ENCODE measurements around the gene PCBP4. TPM values are rescaled to one million over a fixed set of nuclear protein-coding genes. Genes with fewer than 3 reads are reported as not detected.

The PCBP4 gene
- total RNA-seq, 4 donors from 2014 or later: 22.4 to 382 (median 63.6) TPM

GRCh38 chr3:51935886-51936755 lies 31.1 kb downstream of the PCBP4 start:
- H3K4me3 ChIP-seq: no peak overlapping the region
- TF ChIP-seq POLR2A (IDR thresholded peaks at IDR 0.05): no peak
- no peak for TF ChIP-seq POLR2AphosphoS5 (IDR thresholded peaks at IDR 0.05)
- no peak for TF ChIP-seq EP300 (IDR thresholded peaks at IDR 0.05; ENCODE audit: low read depth)
- TF ChIP-seq CTCF (IDR thresholded peaks at IDR 0.05): no peak
- in situ Hi-C loops (cut with MboI; ENCODE audit: low pct_ligation_motif_present in 1 of 4, low pct_unique_long_range_greater_than_20kb in 1 of 4, low sequenced_read_pairs in 3 of 4): no loop called here
- intact Hi-C loops (cut with DNase I; ENCODE audit: low total_unique reads): no loop called here
- no peak for DNase-seq
- H3K27ac ChIP-seq: no peak overlapping the region
- H3K9me3 ChIP-seq: no peaks in the 10 kb centered on the region
- peaks cover 12 to 14% (median 12%) of the 10 kb centered on the region in 4 donors for H3K4me1 ChIP-seq
- H3K36me3 ChIP-seq: peaks cover 0 to 23% (median 7%) of the 10 kb centered on the region in 4 donors
- WGBS, 2 donors (ENCODE audit: low coverage in 1 of 2): 92 to 97% methylated on average over 5 to 25 of the region's 25 CpGs
- no peaks in the 10 kb centered on the region for H3K27me3 ChIP-seq

GRCh38 chr3:51934991-51935885 lies 32.0 kb downstream of the PCBP4 start:
- H3K36me3 ChIP-seq: peaks cover 0 to 23% (median 7%) of the 10 kb centered on the region in 4 donors
- no peak overlapping the region for H3K4me3 ChIP-seq
- H3K4me1 ChIP-seq: peaks cover 3 to 5% (median 4%) of the 10 kb centered on the region in 4 donors
- no peaks in the 10 kb centered on the region for H3K27me3 ChIP-seq
- H3K27ac ChIP-seq: no peak overlapping the region
- in situ Hi-C loops (cut with MboI; ENCODE audit: low pct_ligation_motif_present in 1 of 4, low pct_unique_long_range_greater_than_20kb in 1 of 4, low sequenced_read_pairs in 3 of 4): no loop called here
- DNase-seq: no peak
- WGBS, 2 donors (ENCODE audit: low coverage in 1 of 2): 88 to 94% methylated on average over 3 to 28 of the region's 28 CpGs
- TF ChIP-seq EP300 (IDR thresholded peaks at IDR 0.05; ENCODE audit: low read depth): no peak
- TF ChIP-seq POLR2AphosphoS5 (IDR thresholded peaks at IDR 0.05): no peak
- no peak for TF ChIP-seq POLR2A (IDR thresholded peaks at IDR 0.05)
- no peak for TF ChIP-seq CTCF (IDR thresholded peaks at IDR 0.05)
- H3K9me3 ChIP-seq: no peaks in the 10 kb centered on the region
- intact Hi-C loops (cut with DNase I; ENCODE audit: low total_unique reads): no loop called here

- no peak for DNase-seq
- 94% methylated on average over 11 of the region's 11 CpGs; no CpG with 5 or more reads in 1 of the 2 donors for WGBS, 2 donors (ENCODE audit: low coverage in 1 of 2)
- Histone ChIP-seq H3K9me3 (no peaks in the 10 kb centered on the region), H3K4me3 (no peak overlapping the region), H3K4me1 (no peaks in the 10 kb centered on the region), H3K27ac (no peak overlapping the region), H3K36me3 (peaks cover 0 to 23% (median 7%) of the 10 kb centered on the region in 4 donors), H3K27me3 (no peaks in the 10 kb centered on the region)
- TF ChIP-seq POLR2AphosphoS5 (IDR thresholded peaks at IDR 0.05) (no peak), POLR2A (IDR thresholded peaks at IDR 0.05) (no peak), EP300 (IDR thresholded peaks at IDR 0.05; ENCODE audit: low read depth) (no peak), CTCF (IDR thresholded peaks at IDR 0.05) (no peak)
- in situ Hi-C loops (cut with MboI; ENCODE audit: low pct_ligation_motif_present in 1 of 4, low pct_unique_long_range_greater_than_20kb in 1 of 4, low sequenced_read_pairs in 3 of 4): no loop called here
- intact Hi-C loops (cut with DNase I; ENCODE audit: low total_unique reads): no loop called here
Observed at GRCh38 chr3:51934139-51934850, 33.0 kb downstream of the PCBP4 start.

All from transverse colon (tissue), 4 donors.